Lower lobe of right lung (tissue), 2 donors: ENCODE results near the gene PDLIM5. TPM values are rescaled to one million over a fixed set of nuclear protein-coding genes. Genes with fewer than 3 reads are reported as not detected.
A peak's percentile ranks its signal among the peaks of the same experiment; 100 is the strongest.

Experiments used
- ATAC-seq, 2 donors: fragments of 200-7000 bp; cut with Tn5 transposase; one replicate each; pipeline ENCODE4 v1.9.1; 2020 to 2022; ENCODE audit warnings: mild to moderate bottlenecking in 2 of 2, moderate library complexity in 2 of 2
- DNase-seq: peaks from one replicate; pipeline ENCODE4 v3.0.0-alpha.2; 2020
- H3K27ac ChIP-seq: fragments of 200-600 bp; one replicate; pipeline ENCODE4 v1.8.0; 2022
- H3K27me3 ChIP-seq: fragments of 200-600 bp; one replicate; pipeline ENCODE4 v1.8.0; 2022; ENCODE audit warnings: low read depth
- H3K36me3 ChIP-seq: fragments of 200-600 bp; one replicate; pipeline ENCODE4 v1.8.0; 2022; ENCODE audit warnings: mild to moderate bottlenecking
- H3K4me1 ChIP-seq: fragments of 200-600 bp; one replicate; pipeline ENCODE4 v1.8.0; 2022
- H3K4me3 ChIP-seq: fragments of 200-600 bp; one replicate; pipeline ENCODE4 v1.8.0; 2022; ENCODE audit warnings: mild to moderate bottlenecking
- H3K9me3 ChIP-seq: fragments of 200-600 bp; one replicate; pipeline ENCODE4 v1.8.0; 2022
- intact Hi-C: fragments of 100-400 bp; cut with DNase I; formaldehyde crosslinking; loops from one replicate; pipeline ENCODE4 v1.11.0; 2022
- total RNA-seq: library from RNA; stranded (reverse); fragmentation: NEBNext Ultra II Directional; extraction: Animal tissue kit (Norgen Biotek cat#: 25700); gene quantifications from one replicate; pipeline ENCODE4 v1.2.1, GENCODE V29; 2021
- TF ChIP-seq, protein P1 (sequence below): fragments of 200-600 bp; IDR thresholded peaks from one replicate; pipeline ENCODE4 v1.8.0; 2022; ENCODE audit warnings: antibody characterized with exemption, mild to moderate bottlenecking
- donor health status: DM: no; HTN: yes; CAD: no; lungs with severe emphysema.

PDLIM5 gene
- total RNA-seq, 1 donor from 2014 or later, result 75.8 TPM

DNA sequence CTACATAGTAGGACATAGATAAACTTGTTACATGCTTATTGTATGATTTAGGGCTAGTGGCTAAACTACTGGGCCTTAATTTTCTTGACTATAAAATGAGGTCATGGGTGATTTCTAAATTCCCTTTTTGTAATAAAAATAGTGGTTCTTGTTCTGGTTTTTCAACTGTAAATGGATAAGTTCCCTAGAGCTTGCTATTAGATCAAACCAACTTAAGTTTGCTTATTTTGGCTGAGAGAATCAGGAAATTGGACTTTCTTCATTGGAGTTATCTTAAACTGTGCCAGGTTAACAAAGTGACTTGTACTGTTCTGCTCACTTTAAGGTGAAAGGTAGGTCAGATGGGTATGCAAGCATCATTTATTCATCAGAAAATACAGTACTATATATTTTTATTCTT lies 78.3 kb downstream of the PDLIM5 start:
- Histone ChIP-seq H3K4me3 (no peak overlapping the region), H3K27me3 (no peaks in the 10 kb centered on the region), H3K9me3 (no peaks in the 10 kb centered on the region), H3K4me1 (peaks cover 41% of the 10 kb centered on the region), H3K36me3 (no peaks in the 10 kb centered on the region), H3K27ac (no peak overlapping the region)
- ATAC-seq (no peak), DNase-seq (no peak)
- TF ChIP-seq, protein P1, sequence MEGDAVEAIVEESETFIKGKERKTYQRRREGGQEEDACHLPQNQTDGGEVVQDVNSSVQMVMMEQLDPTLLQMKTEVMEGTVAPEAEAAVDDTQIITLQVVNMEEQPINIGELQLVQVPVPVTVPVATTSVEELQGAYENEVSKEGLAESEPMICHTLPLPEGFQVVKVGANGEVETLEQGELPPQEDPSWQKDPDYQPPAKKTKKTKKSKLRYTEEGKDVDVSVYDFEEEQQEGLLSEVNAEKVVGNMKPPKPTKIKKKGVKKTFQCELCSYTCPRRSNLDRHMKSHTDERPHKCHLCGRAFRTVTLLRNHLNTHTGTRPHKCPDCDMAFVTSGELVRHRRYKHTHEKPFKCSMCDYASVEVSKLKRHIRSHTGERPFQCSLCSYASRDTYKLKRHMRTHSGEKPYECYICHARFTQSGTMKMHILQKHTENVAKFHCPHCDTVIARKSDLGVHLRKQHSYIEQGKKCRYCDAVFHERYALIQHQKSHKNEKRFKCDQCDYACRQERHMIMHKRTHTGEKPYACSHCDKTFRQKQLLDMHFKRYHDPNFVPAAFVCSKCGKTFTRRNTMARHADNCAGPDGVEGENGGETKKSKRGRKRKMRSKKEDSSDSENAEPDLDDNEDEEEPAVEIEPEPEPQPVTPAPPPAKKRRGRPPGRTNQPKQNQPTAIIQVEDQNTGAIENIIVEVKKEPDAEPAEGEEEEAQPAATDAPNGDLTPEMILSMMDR, result no peak
- intact Hi-C loops, result no loop called here

DNA sequence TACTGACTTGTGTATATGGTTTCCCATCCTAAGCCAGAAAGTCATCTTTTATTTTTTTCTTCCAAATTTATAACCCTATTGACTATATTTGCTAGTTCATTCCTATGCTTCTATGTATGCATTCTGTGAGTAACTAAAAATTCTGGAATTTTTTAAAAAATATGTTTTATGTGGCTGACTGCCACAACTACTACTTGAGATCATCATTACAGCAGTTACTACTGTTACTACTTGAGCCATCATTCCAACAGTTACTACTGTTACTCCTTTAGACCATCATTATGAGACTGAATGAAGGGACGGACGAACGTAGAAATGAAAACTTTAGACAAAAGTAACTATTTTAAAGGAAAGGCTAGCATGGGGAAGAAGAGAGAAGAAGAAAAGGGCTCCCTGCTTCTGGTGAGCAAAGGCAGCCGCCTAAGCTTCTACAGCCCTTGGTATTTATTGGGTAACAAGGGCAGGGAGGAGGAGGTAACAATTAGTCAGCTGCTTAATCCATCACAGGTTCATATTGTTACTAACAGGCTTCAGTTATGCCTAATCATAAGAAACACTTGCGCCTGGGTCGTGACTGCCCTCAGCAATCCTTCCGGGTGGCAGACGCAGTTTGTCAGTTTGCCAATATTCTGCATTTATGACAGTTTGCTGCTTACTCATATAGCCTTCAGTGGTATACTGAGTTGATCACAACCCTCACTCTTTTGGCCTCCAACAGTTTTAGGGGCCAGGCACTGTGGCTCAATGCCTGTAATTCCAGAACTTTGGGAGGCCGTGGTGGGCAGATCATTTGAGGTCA lies 80.4 kb downstream of the PDLIM5 start:
- no peak overlapping the region for H3K27ac ChIP-seq
- H3K36me3 ChIP-seq, result no peaks in the 10 kb centered on the region
- no peak for ATAC-seq
- TF ChIP-seq, protein P1, result no peak
- no peaks in the 10 kb centered on the region for H3K27me3 ChIP-seq
- H3K4me1 ChIP-seq, result peaks cover 42% of the 10 kb centered on the region
- no peaks in the 10 kb centered on the region for H3K9me3 ChIP-seq
- intact Hi-C loops, result no loop called here
- H3K4me3 ChIP-seq, result no peak overlapping the region
- no peak for DNase-seq

DNA sequence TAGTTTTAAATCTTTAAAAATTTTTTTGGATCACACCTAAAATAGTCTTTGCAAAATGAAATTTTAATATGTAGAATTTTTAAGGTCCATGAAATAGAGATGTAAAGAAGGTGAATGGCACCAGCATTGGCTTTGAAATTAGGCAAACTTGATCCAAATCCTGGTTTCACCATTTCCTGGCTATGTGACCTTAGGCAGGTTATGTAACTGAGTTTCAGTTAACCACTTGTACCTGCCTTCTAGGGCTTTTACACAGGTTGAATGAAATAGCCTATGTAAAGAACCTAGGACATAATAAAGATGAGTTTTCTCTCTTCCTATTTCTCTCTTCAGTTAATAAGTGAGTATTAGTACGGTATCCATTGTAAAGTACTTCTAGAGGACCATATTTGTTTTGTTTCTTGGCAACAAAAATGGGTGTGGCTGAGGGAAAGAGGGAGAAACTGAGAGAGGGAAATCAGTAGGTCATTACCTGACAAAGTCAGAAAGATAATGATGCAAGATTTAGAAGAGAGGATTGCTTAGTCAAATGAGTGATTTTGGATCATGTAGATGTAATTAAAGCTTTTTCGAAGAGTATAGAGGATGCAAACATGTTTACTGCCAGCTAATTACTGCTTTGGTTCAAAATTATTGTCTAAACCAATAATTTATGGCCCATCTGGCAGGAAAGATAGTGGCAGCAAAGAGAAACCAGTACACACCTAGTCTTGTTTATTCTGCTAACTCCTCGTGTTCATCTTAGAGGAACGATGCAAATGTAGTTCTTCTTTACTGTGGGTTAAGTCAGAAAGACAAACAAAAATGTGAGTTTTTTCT lies 81.9 kb downstream of the PDLIM5 start:
- Histone ChIP-seq H3K4me1 (peaks cover 51% of the 10 kb centered on the region), H3K9me3 (no peaks in the 10 kb centered on the region), H3K27ac (no peak overlapping the region), H3K4me3 (no peak overlapping the region), H3K27me3 (no peaks in the 10 kb centered on the region), H3K36me3 (no peaks in the 10 kb centered on the region)
- ATAC-seq (peak in 1 of 2 donors; percentile 46), DNase-seq (no peak)
- intact Hi-C loops, result no loop called here
- TF ChIP-seq, protein P1, result no peak

DNA sequence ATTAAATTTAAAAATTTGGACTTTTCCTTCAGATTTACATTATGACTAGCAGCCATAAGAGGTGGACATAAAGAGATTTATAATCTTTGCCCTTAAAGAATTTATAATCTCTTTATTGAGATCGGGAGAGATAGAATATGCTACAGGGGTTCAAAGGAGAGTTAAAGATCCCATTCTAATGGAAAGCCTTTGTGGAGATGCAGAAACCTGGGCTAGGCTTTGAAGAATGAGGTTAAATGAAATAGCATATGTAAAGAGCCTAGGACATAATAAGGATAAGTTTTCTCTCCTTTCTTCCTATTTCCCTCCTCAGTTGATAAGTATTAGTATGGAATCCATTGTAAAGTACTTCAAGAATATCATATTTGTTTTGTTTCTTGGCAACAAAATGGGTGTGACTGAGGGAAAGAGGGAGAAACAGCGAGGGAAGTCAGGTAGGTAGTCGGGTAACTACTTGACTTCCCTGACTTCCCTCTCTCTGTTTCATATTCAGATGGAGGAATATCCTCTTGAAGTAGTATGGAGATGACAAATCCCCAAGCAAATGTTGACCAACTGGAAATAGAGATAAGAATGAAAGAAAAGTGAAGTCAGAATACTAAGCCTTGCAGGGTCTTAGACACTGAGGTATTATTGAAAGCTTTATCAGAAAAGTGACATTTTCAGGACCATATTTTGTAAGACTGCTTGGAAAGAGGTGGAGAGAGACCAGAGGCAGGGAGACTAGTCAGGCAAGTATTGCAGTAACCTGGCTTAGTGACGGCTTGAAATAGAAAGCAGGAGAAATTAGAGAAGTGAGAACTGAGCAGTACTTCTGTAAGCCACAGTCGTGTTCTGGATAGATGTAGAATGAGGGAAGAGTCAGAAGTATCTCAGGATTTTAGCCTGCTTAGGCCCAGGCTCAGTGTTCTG lies 82.9 kb downstream of the PDLIM5 start:
- no peaks in the 10 kb centered on the region for H3K9me3 ChIP-seq
- intact Hi-C loops, result no loop called here
- peak overlapping the region; percentile 50 for H3K27ac ChIP-seq
- TF ChIP-seq, protein P1, result no peak
- peak; percentile 90 to 93 for ATAC-seq
- H3K27me3 ChIP-seq, result no peaks in the 10 kb centered on the region
- DNase-seq, result no peak
- no peak overlapping the region for H3K4me3 ChIP-seq
- H3K4me1 ChIP-seq, result peaks cover 51% of the 10 kb centered on the region
- H3K36me3 ChIP-seq, result no peaks in the 10 kb centered on the region

DNA sequence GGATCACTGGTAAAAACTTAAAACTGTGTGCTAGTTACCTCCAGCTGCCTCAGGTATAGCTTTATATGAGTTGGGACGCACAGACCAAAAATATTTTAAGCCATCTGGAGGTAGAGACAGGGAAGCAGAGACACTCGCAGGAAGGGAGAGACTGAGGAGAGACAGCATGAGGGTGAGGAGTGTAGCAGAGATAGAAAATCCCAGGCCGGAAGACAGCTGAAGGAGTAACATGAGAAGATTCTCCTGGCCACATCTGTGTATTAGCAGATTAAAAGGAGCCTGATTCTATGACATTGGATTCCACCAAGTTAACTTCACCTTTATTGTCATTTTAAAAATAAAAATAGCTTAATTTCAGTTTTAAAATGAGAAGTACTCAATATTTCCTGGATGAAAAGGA lies 84.3 kb downstream of the PDLIM5 start:
- Histone ChIP-seq H3K27me3 (no peaks in the 10 kb centered on the region), H3K36me3 (no peaks in the 10 kb centered on the region), H3K27ac (no peak overlapping the region), H3K4me3 (no peak overlapping the region), H3K4me1 (peaks cover 47% of the 10 kb centered on the region), H3K9me3 (no peaks in the 10 kb centered on the region)
- intact Hi-C loops, result no loop called here
- no peak for ATAC-seq
- DNase-seq, result no peak
- TF ChIP-seq, protein P1, result no peak
